NCI-H128 (cell line): ENCODE results near the gene ZC3H7B.
"Not testable (repeated sequence)": the region's sequence is repeated elsewhere in the genome, so short reads cannot be mapped to it uniquely, and the experiment has no call there.

Experiments
- DNase-seq: peaks from one replicate; lab custom pipeline; 2025; ENCODE audit not compliant: unreplicated experiment; lab: John Stamatoyannopoulos, UW

ZC3H7B gene

GRCh38 chr22:41286639-41287091 lies 14.7 kb upstream of the ZC3H7B start:
- DNase-seq = no peak

- DNase-seq = no peak
Observed at GRCh38 chr22:41288245-41288946, 12.9 kb upstream of the ZC3H7B start.

GRCh38 chr22:41289671-41290070 lies 11.7 kb upstream of the ZC3H7B start:
- no peak for DNase-seq

GRCh38 chr22:41290262-41291221 lies 10.8 kb upstream of the ZC3H7B start:
- no peak for DNase-seq

- DNase-seq = not testable (repeated sequence)
Observed at GRCh38 chr22:41294816-41295215, 6.5 kb upstream of the ZC3H7B start.

- no peak for DNase-seq
Observed at GRCh38 chr22:41296826-41297667, 4.3 kb upstream of the ZC3H7B start.

GRCh38 chr22:41300661-41301060 lies 664 bp upstream of the ZC3H7B start:
- no peak for DNase-seq

- no peak for DNase-seq
Observed at GRCh38 chr22:41302021-41302767, 869 bp downstream of the ZC3H7B start.

- no peak for DNase-seq
Observed at GRCh38 chr22:41302811-41303210, 1.5 kb downstream of the ZC3H7B start.

- no peak for DNase-seq
Observed at GRCh38 chr22:41305646-41306045, 4.3 kb downstream of the ZC3H7B start.

GRCh38 chr22:41308054-41308453 lies 6.7 kb downstream of the ZC3H7B start:
- DNase-seq = no peak

- no peak for DNase-seq
Observed at GRCh38 chr22:41308544-41308947, 7.2 kb downstream of the ZC3H7B start.

- no peak for DNase-seq
Observed at GRCh38 chr22:41310336-41310735, 9.0 kb downstream of the ZC3H7B start.

GRCh38 chr22:41311487-41311886 lies 10.2 kb downstream of the ZC3H7B start:
- DNase-seq = no peak

GRCh38 chr22:41314821-41315220 lies 13.5 kb downstream of the ZC3H7B start:
- no peak for DNase-seq

GRCh38 chr22:41315586-41315985 lies 14.3 kb downstream of the ZC3H7B start:
- DNase-seq = no peak

- DNase-seq = no peak
Observed at GRCh38 chr22:41320416-41321240, 19.3 kb downstream of the ZC3H7B start.

- no peak for DNase-seq
Observed at GRCh38 chr22:41324821-41325528, 23.6 kb downstream of the ZC3H7B start.

GRCh38 chr22:41327124-41327523 lies 25.8 kb downstream of the ZC3H7B start:
- DNase-seq = no peak
